Body of pancreas (tissue), 4 donors: ENCODE data around the gene EGR1. TPM values are rescaled to one million over a fixed set of nuclear protein-coding genes. Genes with fewer than 3 reads are reported as not detected.
A peak's percentile ranks its signal among the peaks of the same experiment; 100 is the strongest.

Experiments used
- ATAC-seq: fragments of 150-250 bp; one replicate; pipeline ENCODE4 v1.9.1; 2016
- DNase-seq, 4 donors: peaks; one replicate each; pipeline ENCODE4 v3.0.0-alpha.2; 2019
- H3K27ac ChIP-seq, 4 donors: fragments of 200-600 bp; sonication (generic); 1 replicate in 3 of 4; 2 replicates in 1 of 4; pipeline versions ENCODE4 v1.5.1 to v1.6.1; 2016 to 2019; ENCODE audit warnings: mild to moderate bottlenecking in 1 of 4, mixed read lengths in 1 of 4, moderate library complexity in 1 of 4
- H3K27me3 ChIP-seq, 2 donors: fragments of 200-600 bp; sonication (generic); one replicate each; pipeline ENCODE4 v1.6.0; 2016; ENCODE audit warnings: mild to moderate bottlenecking in 1 of 2
- H3K36me3 ChIP-seq, 2 donors: fragments of 200-600 bp; sonication (generic); replicated peaks in 1 of 2; 2 replicates each; pipeline ENCODE4 v1.5.1; 2016; ENCODE audit warnings: low read depth in 2 of 2; ENCODE audit not compliant: insufficient read depth in 1 of 2
- H3K4me1 ChIP-seq: fragments of 200-600 bp; sonication (generic); one replicate; pipeline ENCODE4 v1.6.0; 2016
- H3K4me3 ChIP-seq, 2 donors: fragments of 200-600 bp; sonication (generic); 1 replicate in 1 of 2; 2 replicates in 1 of 2; pipeline ENCODE4 v1.5.1; 2016 to 2019
- H3K9me3 ChIP-seq, 3 donors: fragments of 200-600 bp; sonication (generic); 1 replicate in 2 of 3; 2 replicates in 1 of 3; pipeline ENCODE4 v1.5.1; 2016
- CTCF ChIP-seq, 7 experiments: fragments of 450-650 bp in 4 of 7; fragments of 200-600 bp in 3 of 7; sonication (generic) in 3 of 7; IDR thresholded peaks; one replicate each; pipeline ENCODE4 v1.5.1; 2016 to 2019; ENCODE audit warnings: antibody characterized with exemption in 7 of 7
- POLR2A ChIP-seq, 3 donors: fragments of 450-650 bp; IDR thresholded peaks; one replicate each; pipeline ENCODE4 v1.6.1; 2016; ENCODE audit warnings: antibody characterized with exemption in 3 of 3, mild to moderate bottlenecking in 2 of 3
- WGBS, 2 donors: methylation state at CpG; one replicate each; pipeline ENCODE4 v1.1.5; 2017; 5-methylcytosine and 5-hydroxymethylcytosine counted together
- intact Hi-C: fragments of 100-400 bp; cut with DNase I; formaldehyde crosslinking; loops from one replicate; pipeline ENCODE4 v1.15.1; 2023
- total RNA-seq, 2 donors: library from RNA; depleted of rRNA; stranded (reverse); fragments of >200 nt; gene quantifications; one replicate each; pipeline ENCODE4 v1.1.0, GENCODE V29; 2016

Gene EGR1
- total RNA-seq, 2 donors from 2014 or later = 51.1 to 139 TPM

DNA sequence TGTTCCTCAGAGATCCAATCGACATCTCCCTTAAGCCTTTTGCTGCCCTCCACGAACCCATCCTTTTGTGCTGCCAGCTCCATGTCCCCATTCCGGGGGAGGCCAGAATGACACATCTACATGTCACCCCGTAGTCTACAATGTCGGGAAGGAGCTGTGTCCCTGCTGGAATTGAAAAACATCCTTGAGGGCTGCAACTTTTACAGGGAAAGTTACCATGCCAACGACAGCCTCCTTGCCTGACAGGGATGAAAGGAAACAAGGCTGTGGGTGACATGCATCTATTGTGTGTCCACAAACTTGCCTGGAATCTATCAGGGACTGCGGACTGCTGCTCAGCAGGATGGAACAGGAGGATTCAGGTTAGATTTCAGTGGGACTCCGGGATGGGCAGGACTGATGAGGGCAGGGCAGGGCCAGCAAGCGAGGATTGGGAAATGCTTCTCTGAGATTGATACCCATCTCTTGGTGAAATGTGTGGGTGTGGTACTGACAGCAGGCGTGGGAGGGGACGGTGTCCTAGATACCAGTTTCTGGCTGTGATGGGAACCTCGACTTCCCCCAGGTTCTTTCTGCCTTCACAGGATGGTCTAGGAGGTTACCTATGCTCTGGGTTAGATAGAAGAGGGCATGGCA lies 25.5 kb downstream of the EGR1 start:
- H3K27me3 ChIP-seq = no peaks in the 10 kb centered on the region
- H3K4me1 ChIP-seq = peaks cover 34% of the 10 kb centered on the region
- no peaks in the 10 kb centered on the region for H3K36me3 ChIP-seq
- 82 to 90% methylated on average over 10 to 12 of the region's 12 CpGs for whole genome bisulfite sequencing, 2 donors
- ATAC-seq = no peak
- H3K4me3 ChIP-seq = no peak overlapping the region
- TF ChIP-seq POLR2A (IDR thresholded peaks at IDR 0.05) (no peak), CTCF (IDR thresholded peaks at IDR 0.05) (no peak)
- H3K9me3 ChIP-seq = no peaks in the 10 kb centered on the region
- DNase-seq = no peak
- intact Hi-C loops = no loop called here
- no peak overlapping the region for H3K27ac ChIP-seq

DNA sequence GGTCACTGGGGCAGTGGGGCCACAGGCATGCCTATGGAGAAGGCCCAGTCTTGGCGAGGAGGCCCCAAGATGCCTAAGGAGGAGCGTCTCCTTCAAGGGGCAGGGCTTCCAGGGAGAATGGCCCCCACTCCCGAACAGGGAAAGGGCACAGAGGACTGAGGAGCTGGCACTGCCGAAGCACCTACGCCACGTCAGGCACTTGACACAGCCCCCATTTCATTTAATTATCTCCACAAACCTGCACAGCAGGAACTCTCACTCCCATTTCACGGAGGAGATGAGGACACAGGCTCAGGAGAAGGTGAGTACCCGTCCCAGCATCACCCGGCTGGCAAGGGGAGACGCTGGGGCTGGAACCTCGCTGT lies 26.0 kb downstream of the EGR1 start:
- no peak for ATAC-seq

GRCh38 chr5:138491669-138492559 lies 26.6 kb downstream of the EGR1 start:
- WGBS, 2 donors = 6 to 15% methylated on average over 15 to 88 of the region's 93 CpGs
- intact Hi-C loops = no loop called here
- DNase-seq (peak; percentile 91 to 95 (median 94)), ATAC-seq (peak; percentile 98)
- no peaks in the 10 kb centered on the region for H3K36me3 ChIP-seq
- H3K4me1 ChIP-seq = peaks cover 34% of the 10 kb centered on the region
- TF ChIP-seq POLR2A (IDR thresholded peaks at IDR 0.05) = peak; percentile 21 to 36 (median 31)
- TF ChIP-seq CTCF (IDR thresholded peaks at IDR 0.05) = no peak
- no peaks in the 10 kb centered on the region for H3K9me3 ChIP-seq
- H3K27ac ChIP-seq = peak overlapping the region; percentile 34 to 58 (median 37)
- no peak overlapping the region for H3K4me3 ChIP-seq
- H3K27me3 ChIP-seq = no peaks in the 10 kb centered on the region

More for the DNA sequence above, 26.0 kb downstream of the EGR1 start:
- DNase-seq = no peak
- intact Hi-C loops = no loop called here
- WGBS, 2 donors = 46 to 67% methylated on average over 9 to 11 of the region's 11 CpGs
- Histone ChIP-seq H3K27me3 (no peaks in the 10 kb centered on the region), H3K4me3 (no peak overlapping the region), H3K4me1 (peaks cover 34% of the 10 kb centered on the region), H3K36me3 (no peaks in the 10 kb centered on the region), H3K9me3 (no peaks in the 10 kb centered on the region), H3K27ac (no peak overlapping the region)
- TF ChIP-seq CTCF (IDR thresholded peaks at IDR 0.05) (no peak), POLR2A (IDR thresholded peaks at IDR 0.05) (no peak)

- no peak for ATAC-seq
- Histone ChIP-seq H3K27me3 (no peaks in the 10 kb centered on the region), H3K9me3 (no peaks in the 10 kb centered on the region), H3K36me3 (no peaks in the 10 kb centered on the region), H3K27ac (peak overlapping the region; percentile 34 to 58 (median 37)), H3K4me1 (peaks cover 34% of the 10 kb centered on the region), H3K4me3 (no peak overlapping the region)
- no peak for DNase-seq
- no peak for TF ChIP-seq CTCF (IDR thresholded peaks at IDR 0.05)
- TF ChIP-seq POLR2A (IDR thresholded peaks at IDR 0.05) = no peak
- WGBS, 2 donors = 32 to 35% methylated on average over 10 of the region's 10 CpGs
- intact Hi-C loops = no loop called here
These were observed 27.3 kb downstream of the EGR1 start for GRCh38 chr5:138492560-138493045.
